MG63 (cell line): Measurements from ENCODE around the gene MYRF. TPM values are rescaled to one million over a fixed set of nuclear protein-coding genes. Genes with fewer than 3 reads are reported as not detected.

ENCODE experiments used
- DNase-seq: peaks from one replicate; pipeline ENCODE4 v3.0.0-alpha.2; 2020
- H3K27me3 ChIP-seq: fragments of 250-450 bp; sonication (Bioruptor Pico); 2 replicates; pipeline ENCODE4 v1.5.1; 2020; ENCODE audit warnings: mild to moderate bottlenecking, moderate library complexity
- H3K36me3 ChIP-seq: fragments of 250-450 bp; sonication (Bioruptor Pico); 2 replicates; pipeline ENCODE4 v1.5.1; 2020; ENCODE audit warnings: mild to moderate bottlenecking, moderate library complexity
- H3K4me3 ChIP-seq: fragments of 250-450 bp; sonication (Bioruptor Pico); 2 replicates; pipeline ENCODE4 v1.5.1; 2020; ENCODE audit warnings: mild to moderate bottlenecking, moderate library complexity
- H3K9me3 ChIP-seq: fragments of 250-450 bp; sonication (Bioruptor Pico); 2 replicates; pipeline ENCODE4 v1.5.1; 2020; ENCODE audit warnings: mild to moderate bottlenecking, moderate library complexity
- total RNA-seq: library from RNA; depleted of rRNA; stranded (reverse); fragments of >200 nt; shearing (Covaris generic); gene quantifications from 2 replicates; pipeline ENCODE4 v1.2.3, GENCODE V29; 2014; ENCODE audit warnings: low replicate concordance

MYRF gene
- total RNA-seq, 1 experiment from 2014 or later, result 0.23 TPM

- Histone ChIP-seq H3K9me3 (no peaks in the 10 kb centered on the region), H3K4me3 (no peak overlapping the region), H3K36me3 (peaks cover 23% of the 10 kb centered on the region), H3K27me3 (no peaks in the 10 kb centered on the region)
- DNase-seq, result no peak
Measured at GRCh38 chr11:61811831-61812230, 59.4 kb downstream of the MYRF start.

GRCh38 chr11:61812736-61813411 is 60.4 kb downstream of the MYRF start:
- Histone ChIP-seq H3K4me3 (no peak overlapping the region), H3K9me3 (no peaks in the 10 kb centered on the region), H3K36me3 (peaks cover 20% of the 10 kb centered on the region), H3K27me3 (no peaks in the 10 kb centered on the region)
- no peak for DNase-seq

- no peaks in the 10 kb centered on the region for H3K27me3 ChIP-seq
- peak; percentile 14 for DNase-seq
- no peaks in the 10 kb centered on the region for H3K9me3 ChIP-seq
- peak overlapping the region; percentile 54 for H3K4me3 ChIP-seq
- H3K36me3 ChIP-seq, result peaks cover 19% of the 10 kb centered on the region
Measured at GRCh38 chr11:61814247-61814957, 62.0 kb downstream of the MYRF start.

GRCh38 chr11:61814958-61815789 is 62.7 kb downstream of the MYRF start:
- Histone ChIP-seq H3K36me3 (peaks cover 11% of the 10 kb centered on the region), H3K9me3 (no peaks in the 10 kb centered on the region), H3K27me3 (no peaks in the 10 kb centered on the region), H3K4me3 (peak overlapping the region; percentile 54)
- peak; percentile 97 for DNase-seq

- Histone ChIP-seq H3K36me3 (peaks cover 7% of the 10 kb centered on the region), H3K9me3 (no peaks in the 10 kb centered on the region), H3K4me3 (peak overlapping the region; percentile 54), H3K27me3 (no peaks in the 10 kb centered on the region)
- DNase-seq, result peak; percentile 83
Measured at GRCh38 chr11:61815790-61816735, 63.6 kb downstream of the MYRF start.

- H3K4me3 ChIP-seq, result peak within 1 kb of the TSS; percentile 54
- H3K36me3 ChIP-seq, result peaks cover 3% of the 10 kb centered on the region
- no peaks in the 10 kb centered on the region for H3K9me3 ChIP-seq
- peak; percentile 96 for DNase-seq
- no peaks in the 10 kb centered on the region for H3K27me3 ChIP-seq
Measured at GRCh38 chr11:61816736-61817455, 64.5 kb downstream of the MYRF start, which contains the start of gene FADS1. Gene FADS1, minus strand, starts transcription at chr11:61817003. Its CDS starts 74 bp downstream, at chr11:61816929.

- H3K27me3 ChIP-seq, result no peaks in the 10 kb centered on the region
- H3K36me3 ChIP-seq, result peaks cover 3% of the 10 kb centered on the region; the same call in 1 of the 2 replicates
- no peaks in the 10 kb centered on the region for H3K9me3 ChIP-seq
- DNase-seq, result no peak
- peak overlapping the region; percentile 54 for H3K4me3 ChIP-seq
Measured at GRCh38 chr11:61817471-61818202, 65.2 kb downstream of the MYRF start.

GRCh38 chr11:61820174-61820573 is 67.7 kb downstream of the MYRF start:
- DNase-seq, result no peak
- Histone ChIP-seq H3K4me3 (no peak overlapping the region), H3K36me3 (no peaks in the 10 kb centered on the region), H3K27me3 (no peaks in the 10 kb centered on the region), H3K9me3 (no peaks in the 10 kb centered on the region)

GRCh38 chr11:61826930-61827570 is 74.6 kb downstream of the MYRF start:
- H3K9me3 ChIP-seq, result no peaks in the 10 kb centered on the region
- H3K36me3 ChIP-seq, result no peaks in the 10 kb centered on the region
- H3K4me3 ChIP-seq, result peak overlapping the region; percentile 37
- H3K27me3 ChIP-seq, result peaks cover 14% of the 10 kb centered on the region; the same call in 1 of the 2 replicates
- no peak for DNase-seq

- H3K9me3 ChIP-seq, result no peaks in the 10 kb centered on the region
- peak within 1 kb of the TSS; percentile 37 for H3K4me3 ChIP-seq
- peak; percentile 76 for DNase-seq
- peaks cover 14% of the 10 kb centered on the region; the same call in 1 of the 2 replicates for H3K27me3 ChIP-seq
- H3K36me3 ChIP-seq, result no peaks in the 10 kb centered on the region
Measured at GRCh38 chr11:61827571-61828378, 75.3 kb downstream of the MYRF start, which contains the start of gene FADS2. Gene FADS2, plus strand, starts transcription at chr11:61828300. Its CDS starts 91 bp downstream, at chr11:61828391.

- Histone ChIP-seq H3K4me3 (peak overlapping the region; percentile 37), H3K27me3 (peaks cover 14% of the 10 kb centered on the region; the same call in 1 of the 2 replicates), H3K36me3 (no peaks in the 10 kb centered on the region), H3K9me3 (no peaks in the 10 kb centered on the region)
- no peak for DNase-seq
Measured at GRCh38 chr11:61828379-61828628, 75.9 kb downstream of the MYRF start.

- no peaks in the 10 kb centered on the region for H3K9me3 ChIP-seq
- H3K36me3 ChIP-seq, result no peaks in the 10 kb centered on the region
- H3K27me3 ChIP-seq, result peaks cover 14% of the 10 kb centered on the region; the same call in 1 of the 2 replicates
- peak overlapping the region; percentile 37 for H3K4me3 ChIP-seq
- DNase-seq, result peak; percentile 9
Measured at GRCh38 chr11:61828629-61829407, 76.4 kb downstream of the MYRF start.

- no peak overlapping the region for H3K4me3 ChIP-seq
- DNase-seq, result no peak
- no peaks in the 10 kb centered on the region for H3K36me3 ChIP-seq
- H3K27me3 ChIP-seq, result peaks cover 14% of the 10 kb centered on the region; the same call in 1 of the 2 replicates
- H3K9me3 ChIP-seq, result no peaks in the 10 kb centered on the region
Measured at GRCh38 chr11:61829806-61830205, 77.4 kb downstream of the MYRF start.
